Heart left ventricle (tissue), 13 donors: ENCODE measurements around the gene NCAPH2.

Source experiments
- CTCF ChIP-seq, 12 donors: fragments of 200-600 bp; sonication (generic) in 4 of 12; IDR thresholded peaks; one replicate each; pipeline versions ENCODE4 v1.5.0 to v1.8.0; 2018 to 2022; ENCODE audit warnings: antibody characterized with exemption in 12 of 12, mild to moderate bottlenecking in 5 of 12
- POLR2A ChIP-seq, 2 donors: fragments of 450-650 bp; IDR thresholded peaks; one replicate each; pipeline ENCODE4 v1.6.1; 2017; ENCODE audit warnings: antibody characterized with exemption in 2 of 2, mild to moderate bottlenecking in 2 of 2, moderate library complexity in 2 of 2
- donor health status: ischemic (EF 13 %, LVEDD 7.1; RV severe dilation, severe dysfunction).
- donor health status: DM: no; HTN: yes; CAD: no.
- donor health status: DM: no; HTN: no; CAD: no.
- donor health status: ischemic (EF 25% LVEDD 6.9; RV normal size, moderate dysfunction).
- donor health status: ischemic (EF 25% LVEDD 5.7; RV mildly dilated, moderate dysfunction).
- donor health status: ischemic (EF 35%, LVEDD 5.7; RV mildly dilated, moderate dysfunction).
- donor health status: nonischemic (EF 11% LVEDD 7.7; RV severe dilation, severe dysfunction).
- donor health status: DM: yes; HTN: yes; CAD: no.
- donor health status: PGD.
- donor health status: ischemic (EF 29% LVEDD 5.4; RV normal size, mild dysfunction).
- donor health status: nonischemic (EF 23%, LVEDD 6.1; RV moderate dilation, normal function).

- TF ChIP-seq CTCF (IDR thresholded peaks at IDR 0.05) (no peak), POLR2A (IDR thresholded peaks at IDR 0.05) (no peak)
These were observed 36.8 kb downstream of the NCAPH2 start for GRCh38 chr22:50544746-50545253.
